AG08396 (cell line): ENCODE measurements around the gene GPX5.
"Not testable (repeated sequence)": the region's sequence is repeated elsewhere in the genome, so short reads cannot be mapped to it uniquely, and the experiment has no call there.

ENCODE experiments used
- DNase-seq: peaks from one replicate; pipeline ENCODE4 v3.0.0; 2012; ENCODE audit warnings: low spot score, mixed read lengths

GPX5 gene

GRCh38 chr6:28525496-28526039 lies at the start of gene GPX5:
Gene GPX5 (plus strand): TSS chr6:28525881. CDS start chr6:28526014, 133 bp downstream.
- no peak for DNase-seq

DNA sequence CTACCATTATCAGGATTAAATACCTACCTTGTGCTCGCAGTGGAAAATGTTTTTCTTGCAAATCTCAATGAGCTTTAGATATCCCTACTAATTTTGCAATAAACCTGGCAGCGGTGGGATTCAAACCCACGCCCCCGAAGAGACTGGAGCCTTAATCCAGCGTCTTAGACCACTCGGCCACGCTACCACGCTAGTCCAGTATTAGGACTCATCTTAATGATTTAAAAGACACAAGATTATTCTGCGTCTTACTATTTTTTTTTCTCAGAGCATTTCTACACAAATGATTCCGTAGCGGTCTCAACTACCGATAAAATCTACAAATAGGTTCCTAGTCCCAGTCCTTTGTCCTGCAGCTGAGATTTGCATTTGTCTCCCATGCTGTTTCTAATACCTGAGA lies 47.2 kb upstream of the GPX5 start:
- no peak for DNase-seq

DNA sequence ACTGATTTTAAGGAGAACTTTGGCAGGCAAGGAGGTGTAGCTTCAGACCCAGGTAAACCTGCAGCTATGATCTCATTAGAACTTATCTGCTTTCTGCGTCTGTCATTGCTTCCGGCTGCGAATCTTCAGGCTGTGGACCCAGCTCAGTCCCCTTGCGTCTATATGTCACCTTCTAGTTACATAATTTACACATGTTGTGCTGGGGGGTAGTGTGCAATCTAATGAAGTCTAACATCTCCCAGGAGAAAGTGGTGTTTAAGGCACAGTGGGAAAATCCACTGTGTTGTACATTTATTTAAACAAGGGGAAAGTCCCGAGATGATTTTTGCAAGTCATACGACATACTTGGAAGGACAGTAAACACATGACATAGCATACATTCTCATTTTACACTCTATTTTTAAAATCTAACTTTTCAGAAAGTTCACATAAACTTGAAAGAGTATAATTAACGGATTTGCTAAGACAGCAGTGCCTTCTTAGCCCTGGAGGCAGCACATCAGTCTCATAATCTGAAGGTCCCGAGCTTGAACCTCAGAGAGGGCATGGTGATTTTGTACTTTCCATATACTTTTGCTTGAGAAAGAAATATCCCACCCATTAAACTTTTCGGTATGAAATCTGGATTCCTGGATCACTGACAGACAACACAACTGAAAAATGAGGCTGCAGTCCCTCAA lies 45.3 kb upstream of the GPX5 start:
- no peak for DNase-seq

DNA sequence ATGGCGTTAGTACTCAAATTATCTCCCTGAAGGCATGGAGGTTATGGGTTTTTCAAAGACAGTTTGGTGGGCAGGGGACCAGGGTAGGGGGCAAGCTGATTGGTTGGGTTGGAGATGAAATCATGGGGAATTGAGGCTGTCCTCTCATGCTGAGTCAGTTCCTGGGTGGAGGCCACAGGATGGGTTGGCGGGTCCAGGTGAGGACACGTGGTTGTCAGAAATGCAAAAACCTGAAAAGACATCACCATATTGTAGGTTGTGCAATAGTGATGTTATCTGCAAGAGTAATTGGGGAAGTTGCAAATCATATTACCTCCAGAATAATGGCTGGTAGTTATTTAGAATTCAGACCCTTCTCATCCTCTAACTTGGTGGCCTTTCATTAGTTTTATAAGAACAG lies 40.2 kb upstream of the GPX5 start:
- DNase-seq: no peak

GRCh38 chr6:28486533-28486932 lies 39.1 kb upstream of the GPX5 start:
- DNase-seq: no peak

GRCh38 chr6:28486988-28487742 lies 38.5 kb upstream of the GPX5 start:
- no peak for DNase-seq

- peak; percentile 39 for DNase-seq
Observed at GRCh38 chr6:28488916-28489365, 36.7 kb upstream of the GPX5 start.

- peak; percentile 77 for DNase-seq
Observed at GRCh38 chr6:28489366-28490204, 36.1 kb upstream of the GPX5 start.

GRCh38 chr6:28490205-28490890 lies 35.3 kb upstream of the GPX5 start:
- DNase-seq: no peak

GRCh38 chr6:28491984-28492317 lies 33.7 kb upstream of the GPX5 start:
- no peak for DNase-seq

DNA sequence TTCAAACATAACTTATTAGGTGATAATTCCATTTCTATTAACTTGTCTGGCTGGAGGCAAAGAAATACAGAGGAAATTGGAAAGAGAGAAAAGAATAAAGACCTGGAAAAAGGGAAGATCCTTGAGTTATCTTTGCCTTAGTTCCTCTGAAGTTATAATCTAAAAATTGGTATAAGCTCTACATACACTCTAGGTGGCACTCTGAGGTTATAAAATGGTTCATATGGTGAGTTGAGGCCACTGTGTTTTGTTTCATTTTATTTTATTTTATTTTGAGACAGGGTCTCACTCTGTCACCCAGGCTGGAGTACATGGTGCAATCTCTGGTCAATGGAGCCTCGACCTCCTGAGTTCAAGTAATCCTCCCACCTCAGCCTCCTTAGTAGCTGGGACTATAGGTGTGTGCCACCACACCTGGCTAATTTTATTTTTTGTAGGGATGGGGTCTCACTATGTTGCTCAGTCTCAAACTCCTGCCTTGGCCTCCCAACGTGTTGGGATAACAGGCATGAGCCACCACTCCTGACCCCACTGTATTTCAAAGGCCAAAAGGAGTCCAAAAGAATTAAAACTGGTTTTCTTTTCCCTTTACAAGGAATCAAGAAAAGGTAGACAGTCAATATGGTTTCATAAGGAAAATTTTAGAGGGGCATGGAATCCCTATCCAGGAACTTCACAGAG lies 29.4 kb upstream of the GPX5 start:
- no peak for DNase-seq

DNA sequence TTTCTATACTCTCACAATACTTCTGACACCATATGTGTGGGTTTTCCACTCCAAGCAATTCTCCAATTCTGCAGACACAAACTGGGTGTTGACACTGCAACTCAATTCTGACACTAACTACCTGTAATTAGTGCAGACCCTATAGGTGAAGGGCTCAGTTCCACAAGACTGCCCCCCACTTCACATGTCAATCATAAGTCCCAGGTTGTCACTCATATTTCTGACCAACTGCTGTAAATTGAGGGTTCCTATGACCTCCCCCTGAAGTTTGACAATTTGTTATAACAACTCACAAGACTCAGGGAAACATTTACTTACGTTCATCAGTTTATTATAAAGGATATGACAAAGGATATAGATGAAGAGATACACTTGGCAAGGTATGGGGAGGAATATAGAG lies 28.4 kb upstream of the GPX5 start:
- DNase-seq: no peak

DNA sequence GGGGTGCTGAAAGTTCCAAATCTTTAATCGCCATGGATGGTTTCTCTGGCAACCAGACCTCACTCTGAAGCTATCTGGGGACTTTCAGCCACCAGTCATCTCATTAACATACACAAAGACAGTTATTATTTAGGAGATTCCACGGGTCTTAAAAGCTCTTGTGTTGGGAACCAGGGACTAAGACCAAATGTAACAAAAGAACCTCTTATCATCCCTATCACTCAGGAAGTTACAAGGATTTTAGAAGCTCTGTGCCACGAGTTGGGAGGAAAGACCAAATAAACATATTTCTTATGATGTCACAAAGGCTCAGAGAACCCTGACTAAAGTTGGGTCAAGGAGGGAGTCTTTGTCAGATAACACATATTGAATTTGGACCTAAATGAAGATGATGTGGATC lies 27.8 kb upstream of the GPX5 start:
- DNase-seq: no peak

GRCh38 chr6:28501259-28501658 lies 24.4 kb upstream of the GPX5 start:
- DNase-seq: no peak

DNA sequence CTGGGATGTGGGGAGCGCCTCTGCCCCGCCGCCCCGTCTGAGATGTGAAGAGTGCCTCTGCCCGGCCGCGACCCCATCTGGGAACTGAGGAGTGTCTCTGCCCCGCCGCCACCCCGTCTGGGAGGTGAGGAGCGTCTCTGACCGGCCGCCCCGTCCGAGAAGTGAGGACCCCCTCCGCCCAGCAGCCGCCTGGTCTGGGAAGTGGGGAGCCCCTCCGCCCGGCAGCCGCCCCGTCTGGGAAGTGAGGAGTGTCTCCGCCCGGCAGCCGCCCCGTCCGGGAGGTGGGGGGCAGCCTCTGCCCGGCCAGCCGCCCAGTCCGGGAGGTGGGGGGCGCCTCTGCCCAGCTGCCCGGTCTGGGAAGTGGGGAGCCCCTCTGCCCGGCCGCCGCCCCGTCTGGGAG lies 23.5 kb upstream of the GPX5 start:
- not testable (repeated sequence) for DNase-seq

- DNase-seq: not testable (repeated sequence)
Observed at GRCh38 chr6:28502709-28503305, 22.9 kb upstream of the GPX5 start.

DNA sequence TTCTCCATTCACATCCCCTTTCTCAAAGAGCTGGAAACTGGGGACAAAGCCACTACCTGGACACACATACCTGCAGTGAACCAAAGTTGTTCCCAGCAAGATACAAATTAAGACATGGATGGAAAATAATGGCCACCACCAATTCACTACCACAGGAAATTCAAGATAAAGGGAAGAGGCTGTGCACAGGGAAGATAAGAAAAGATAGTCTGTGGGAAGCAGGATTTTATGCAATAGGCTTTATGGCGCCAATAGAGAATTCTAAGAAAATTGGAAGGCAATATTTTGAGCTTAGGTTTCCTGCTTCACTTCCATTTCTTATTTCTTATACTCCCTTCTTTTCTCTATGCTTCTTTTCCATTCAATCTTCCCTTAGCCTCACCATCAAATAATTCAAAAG lies 19.9 kb upstream of the GPX5 start:
- no peak for DNase-seq

DNA sequence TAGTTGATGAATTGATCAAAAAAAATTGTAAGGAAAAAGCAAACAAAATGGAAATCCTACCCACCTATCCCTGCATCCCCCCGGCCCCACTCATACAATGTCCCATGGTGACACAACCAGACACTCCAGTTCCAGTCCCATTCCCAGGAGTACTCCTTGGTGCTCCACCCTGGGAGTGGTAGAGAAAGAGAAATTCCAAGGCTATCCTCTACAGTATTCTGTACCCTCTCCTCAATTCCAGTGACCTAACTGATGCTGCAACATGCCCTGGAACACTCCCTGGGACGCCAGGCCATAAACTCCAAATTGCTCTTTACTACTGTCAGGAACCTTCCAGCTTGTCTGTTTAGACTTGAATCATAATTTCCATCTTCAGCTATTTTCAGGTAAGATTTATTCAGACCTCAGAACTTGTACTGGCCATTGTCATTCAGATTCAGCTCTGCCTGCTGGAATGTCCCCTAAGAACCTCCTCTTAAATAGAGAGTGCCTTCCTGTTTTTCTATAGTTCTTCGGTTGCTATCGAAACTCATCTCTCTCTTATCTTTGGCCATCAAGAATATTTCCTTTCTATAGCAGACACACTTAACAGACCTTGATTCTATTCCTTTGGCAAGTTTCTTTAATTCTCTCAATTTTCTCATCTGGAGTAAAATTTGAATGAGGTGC lies 18.7 kb upstream of the GPX5 start:
- no peak for DNase-seq

DNA sequence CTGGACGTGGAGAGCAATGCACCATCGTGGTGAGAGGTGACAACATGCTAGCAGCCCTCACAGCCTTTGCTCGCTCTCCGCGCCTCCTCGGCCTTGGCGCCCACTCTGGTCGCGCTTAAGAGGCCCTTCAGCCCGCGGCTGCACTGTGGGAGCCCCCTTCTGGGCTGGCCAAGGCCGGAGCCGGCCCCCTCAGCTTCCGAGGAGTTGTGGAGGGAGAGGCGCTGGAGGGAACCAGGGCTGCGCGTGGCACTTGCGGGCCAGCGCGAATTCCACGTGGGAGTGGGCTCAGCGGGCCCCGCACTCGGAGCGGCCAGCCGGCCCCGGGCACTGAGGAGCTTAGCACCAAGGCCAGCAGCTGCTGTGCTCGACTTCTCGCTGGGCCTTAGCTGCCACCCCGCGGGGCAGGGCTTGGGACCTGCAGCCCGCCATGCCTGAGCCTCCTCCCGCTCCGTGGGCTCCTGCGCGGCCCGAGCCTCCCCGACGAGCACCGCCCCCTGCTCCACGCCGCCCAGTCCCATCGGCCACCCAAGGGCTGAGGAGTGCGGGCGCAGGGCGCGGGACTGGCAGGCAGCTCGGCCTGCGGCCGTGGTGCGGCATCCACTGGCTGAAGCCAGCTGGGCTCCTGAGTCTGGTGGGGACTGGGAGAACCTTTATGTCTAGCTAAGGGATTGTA lies 13.9 kb upstream of the GPX5 start:
- no peak for DNase-seq

DNA sequence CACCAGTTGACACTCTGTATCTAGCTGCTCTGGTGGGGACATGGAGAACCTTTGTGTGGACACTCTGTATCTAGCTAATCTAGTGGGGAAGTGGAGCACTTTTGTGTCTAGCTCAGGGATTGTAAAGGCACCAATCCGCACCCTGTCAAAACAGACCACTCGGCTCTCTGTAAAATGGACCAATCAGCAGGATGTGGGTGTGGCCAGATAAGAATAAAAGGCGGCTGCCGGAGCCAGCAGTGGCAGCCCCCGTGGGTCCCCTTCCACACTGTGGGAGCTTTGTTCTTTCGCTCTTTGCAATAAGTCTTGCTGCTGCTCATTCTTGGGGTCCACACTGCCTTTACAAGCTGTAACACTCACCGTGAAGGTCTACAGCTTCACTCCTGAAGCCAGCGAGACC lies 13.3 kb upstream of the GPX5 start:
- DNase-seq: not testable (repeated sequence)
